ENCODE data around the gene ALX1.
"Not testable (repeated sequence)": the region's sequence is repeated elsewhere in the genome, so short reads cannot be mapped to it uniquely, and the experiment has no call there.

Gene ALX1

GRCh38 chr12:85310025-85310424, 30.0 kb downstream of the ALX1 start:
- no peak overlapping the region for H2AFZ ChIP-seq (ENCODE audit: low read depth, low read length)
- H3K4me2 ChIP-seq (ENCODE audit: low read length), result no peak overlapping the region
- H3K36me3 ChIP-seq (replicated peaks; ENCODE audit: low read depth, low read length), result no peaks in the 10 kb centered on the region
- H4K20me1 ChIP-seq (ENCODE audit: insufficient read depth, low read length), result no peaks in the 10 kb centered on the region
- TF ChIP-seq CTCF (IDR thresholded peaks at IDR 0.05; ENCODE audit: low read depth, low read length) (no peak), EZH2phosphoT487 (IDR thresholded peaks at IDR 0.05; ENCODE audit: low read depth) (no peak)
- no peak overlapping the region for H3K9ac ChIP-seq (ENCODE audit: low read length)
- H3K4me1 ChIP-seq (ENCODE audit: low read length), result no peaks in the 10 kb centered on the region
- no peak overlapping the region for H3K27ac ChIP-seq (ENCODE audit: low read length)
- no peak overlapping the region for H3K4me3 ChIP-seq (ENCODE audit: low read length)
- no peaks in the 10 kb centered on the region for H3K79me2 ChIP-seq (ENCODE audit: low read length)
- no peaks in the 10 kb centered on the region for H3K27me3 ChIP-seq (ENCODE audit: low read depth, low read length)
- H3K9me3 ChIP-seq (ENCODE audit: insufficient read depth, low read length), result no peaks in the 10 kb centered on the region

- Histone ChIP-seq H3K27ac (ENCODE audit: low read length) (no peak overlapping the region), H3K79me2 (ENCODE audit: low read length) (no peaks in the 10 kb centered on the region), H3K36me3 (replicated peaks; ENCODE audit: low read depth, low read length) (no peaks in the 10 kb centered on the region), H3K27me3 (ENCODE audit: low read depth, low read length) (no peaks in the 10 kb centered on the region), H3K9me3 (ENCODE audit: insufficient read depth, low read length) (no peaks in the 10 kb centered on the region), H4K20me1 (ENCODE audit: insufficient read depth, low read length) (no peaks in the 10 kb centered on the region), H2AFZ (ENCODE audit: low read depth, low read length) (no peak overlapping the region), H3K4me3 (ENCODE audit: low read length) (no peak overlapping the region), H3K4me1 (ENCODE audit: low read length) (no peaks in the 10 kb centered on the region), H3K9ac (ENCODE audit: low read length) (no peak overlapping the region), H3K4me2 (ENCODE audit: low read length) (no peak overlapping the region)
- TF ChIP-seq CTCF (IDR thresholded peaks at IDR 0.05; ENCODE audit: low read depth, low read length), result peak; percentile 27; the same call in 1 of the 2 replicates
- no peak for TF ChIP-seq EZH2phosphoT487 (IDR thresholded peaks at IDR 0.05; ENCODE audit: low read depth)
These were observed 30.5 kb downstream of the ALX1 start for GRCh38 chr12:85310456-85311076.

- H3K4me1 ChIP-seq (ENCODE audit: low read length); H3K36me3 ChIP-seq (replicated peaks; ENCODE audit: low read depth, low read length); H3K27me3 ChIP-seq (ENCODE audit: low read depth, low read length); H3K79me2 ChIP-seq (ENCODE audit: low read length); H3K9me3 ChIP-seq (ENCODE audit: insufficient read depth, low read length); H3K9ac ChIP-seq (ENCODE audit: low read length); H3K27ac ChIP-seq (ENCODE audit: low read length); H3K4me3 ChIP-seq (ENCODE audit: low read length); H2AFZ ChIP-seq (ENCODE audit: low read depth, low read length); H4K20me1 ChIP-seq (ENCODE audit: insufficient read depth, low read length); H3K4me2 ChIP-seq (ENCODE audit: low read length): not testable (repeated sequence)
These were observed 38.0 kb downstream of the ALX1 start for GRCh38 chr12:85317866-85318636.

DNA sequence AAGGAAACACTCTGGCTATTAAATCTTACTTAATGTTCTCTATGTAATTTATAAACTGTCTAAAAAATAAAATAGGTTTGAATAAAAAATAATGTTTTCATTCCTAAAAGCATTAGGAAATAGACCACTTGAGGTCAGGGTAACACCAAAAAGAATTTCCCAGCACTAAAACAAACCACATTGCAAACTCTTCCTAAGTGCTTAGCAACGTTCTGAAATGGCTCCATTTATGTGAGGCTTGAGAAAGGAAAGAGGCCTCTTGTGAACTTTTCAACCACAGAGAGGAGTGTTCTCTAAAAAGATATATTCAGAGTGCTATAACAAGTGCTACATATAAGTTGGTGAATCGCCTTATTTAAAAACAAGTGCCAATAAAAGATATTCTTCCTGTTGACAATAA, 42.7 kb downstream of the ALX1 start:
- Histone ChIP-seq H3K36me3 (replicated peaks; ENCODE audit: low read depth, low read length) (no peaks in the 10 kb centered on the region), H3K4me3 (ENCODE audit: low read length) (no peak overlapping the region), H3K4me1 (ENCODE audit: low read length) (no peaks in the 10 kb centered on the region), H3K27ac (ENCODE audit: low read length) (no peak overlapping the region), H4K20me1 (ENCODE audit: insufficient read depth, low read length) (no peaks in the 10 kb centered on the region), H3K27me3 (ENCODE audit: low read depth, low read length) (no peaks in the 10 kb centered on the region), H3K9ac (ENCODE audit: low read length) (no peak overlapping the region), H3K9me3 (ENCODE audit: insufficient read depth, low read length) (no peaks in the 10 kb centered on the region), H3K4me2 (ENCODE audit: low read length) (no peak overlapping the region), H2AFZ (ENCODE audit: low read depth, low read length) (no peak overlapping the region), H3K79me2 (ENCODE audit: low read length) (no peaks in the 10 kb centered on the region)
- TF ChIP-seq CTCF (IDR thresholded peaks at IDR 0.05; ENCODE audit: low read depth, low read length) (no peak), EZH2phosphoT487 (IDR thresholded peaks at IDR 0.05; ENCODE audit: low read depth) (no peak)

Measured in OCI-LY3 (cell line).